Stimulated activated naive B cell treated with anti-CD40 and anti-IgM and Interleukin-4, amounts not matched to agents 10 μg/mL and 1 μg/mL and 100 μg/mL, for 72 hours (primary cell): ENCODE measurements around the gene FNDC11.
A peak's percentile ranks its signal among the peaks of the same experiment; 100 is the strongest.

Experiments used
- ATAC-seq, 2 donors: fragments of 150-1000 bp; cut with Tn5 transposase; replicated peaks; 2 replicates each; pipeline ENCODE4 v1.10.0; 2021; ENCODE audit warnings: moderate library complexity in 1 of 2
- DNase-seq: peaks from one replicate; pipeline ENCODE4 v3.0.0; 2021
- H3K27ac Mint-ChIP-seq: one replicate; pipeline ENCODE4 v1.8.0; 2022; ENCODE audit warnings: mild to moderate bottlenecking, mixed read lengths
- H3K27me3 Mint-ChIP-seq, 2 donors: one replicate each; pipeline ENCODE4 v1.8.0; 2022; ENCODE audit warnings: mixed read lengths in 2 of 2
- H3K36me3 Mint-ChIP-seq, 2 donors: one replicate each; pipeline ENCODE4 v1.8.0; 2022; ENCODE audit warnings: mixed read lengths in 2 of 2, mild to moderate bottlenecking in 1 of 2
- H3K4me1 Mint-ChIP-seq, 2 donors: one replicate each; pipeline ENCODE4 v1.8.0; 2022; ENCODE audit warnings: mixed read lengths in 2 of 2, mild to moderate bottlenecking in 1 of 2
- H3K4me3 Mint-ChIP-seq, 2 donors: one replicate each; pipeline ENCODE4 v1.8.0; 2022; ENCODE audit warnings: mild to moderate bottlenecking in 2 of 2, mixed read lengths in 2 of 2, moderate library complexity in 1 of 2
- H3K9me3 Mint-ChIP-seq, 2 donors: one replicate each; pipeline ENCODE4 v1.8.0; 2022; ENCODE audit warnings: mixed read lengths in 2 of 2, mild to moderate bottlenecking in 1 of 2

FNDC11 gene

DNA sequence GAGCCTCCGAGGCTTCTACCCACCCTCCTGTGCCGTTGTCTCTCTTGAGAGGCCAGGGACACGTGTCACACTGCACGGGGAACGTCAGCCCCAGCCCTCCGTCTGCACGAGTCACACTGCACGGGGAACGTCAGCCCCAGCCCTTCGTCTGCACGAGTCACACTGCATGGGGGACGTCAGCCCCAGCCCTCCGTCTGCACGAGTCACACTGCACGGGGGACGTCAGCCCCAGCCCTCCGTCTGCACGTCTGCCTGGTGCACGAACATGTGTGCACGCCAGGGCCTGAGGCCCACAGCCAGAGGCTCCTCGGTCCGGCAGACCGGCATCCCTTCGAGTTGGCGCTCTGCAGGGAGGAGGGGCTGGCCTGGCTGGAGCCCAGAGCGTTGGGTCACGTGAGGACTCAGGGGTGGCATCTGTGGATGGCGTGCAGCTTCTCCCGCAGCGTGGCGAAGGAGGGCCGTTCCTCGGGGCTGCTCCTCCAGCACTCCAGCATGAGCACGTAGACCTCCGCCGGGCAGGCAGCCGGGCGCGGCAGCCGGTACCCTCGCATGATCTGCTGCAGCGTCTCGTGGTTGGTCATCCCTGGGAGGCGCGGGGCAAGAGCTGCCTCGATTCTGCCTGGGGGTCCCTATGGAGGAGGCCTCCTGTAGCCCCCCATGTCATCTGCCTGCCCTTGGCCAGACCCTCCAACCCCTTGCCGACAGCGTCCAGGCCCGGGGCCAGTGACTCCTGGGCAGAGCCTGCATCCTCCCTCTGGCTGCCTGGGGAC, 13.4 kb upstream of the FNDC11 start:
- Mint-ChIP-seq H3K27ac (peak overlapping the region; percentile 62), H3K27me3 (no peaks in the 10 kb centered on the region), H3K9me3 (no peaks in the 10 kb centered on the region), H3K4me3 (no peak overlapping the region), H3K36me3 (no peaks in the 10 kb centered on the region), H3K4me1 (peaks cover 39 to 62% of the 10 kb centered on the region in 2 donors)
- DNase-seq (no peak), ATAC-seq (no peak)

DNA sequence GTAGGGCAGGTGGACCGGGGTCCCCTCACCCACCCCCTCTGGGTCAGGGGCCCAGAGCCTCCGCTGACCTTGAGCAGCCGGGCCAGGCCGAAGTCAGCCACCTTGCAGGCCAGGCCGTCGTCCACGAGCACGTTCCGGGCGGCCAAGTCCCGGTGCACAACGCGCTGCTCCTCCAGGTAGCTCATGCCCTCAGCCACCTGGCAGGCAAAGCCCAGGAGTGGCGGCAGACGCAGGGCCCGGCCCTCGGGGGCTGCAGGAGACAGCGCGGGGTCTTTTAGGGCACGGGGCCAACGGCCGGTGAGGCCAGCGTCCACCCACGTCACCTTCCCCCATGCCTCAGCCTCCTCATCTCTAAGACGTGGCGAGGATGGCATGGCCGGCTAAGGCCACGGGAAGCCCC, 12.6 kb upstream of the FNDC11 start:
- H3K4me1 Mint-ChIP-seq = peaks cover 36 to 66% of the 10 kb centered on the region in 2 donors
- no peaks in the 10 kb centered on the region for H3K36me3 Mint-ChIP-seq
- no peak overlapping the region for H3K27ac Mint-ChIP-seq
- DNase-seq (no peak), ATAC-seq (no peak)
- no peak overlapping the region for H3K4me3 Mint-ChIP-seq
- no peaks in the 10 kb centered on the region for H3K9me3 Mint-ChIP-seq
- no peaks in the 10 kb centered on the region for H3K27me3 Mint-ChIP-seq

DNA sequence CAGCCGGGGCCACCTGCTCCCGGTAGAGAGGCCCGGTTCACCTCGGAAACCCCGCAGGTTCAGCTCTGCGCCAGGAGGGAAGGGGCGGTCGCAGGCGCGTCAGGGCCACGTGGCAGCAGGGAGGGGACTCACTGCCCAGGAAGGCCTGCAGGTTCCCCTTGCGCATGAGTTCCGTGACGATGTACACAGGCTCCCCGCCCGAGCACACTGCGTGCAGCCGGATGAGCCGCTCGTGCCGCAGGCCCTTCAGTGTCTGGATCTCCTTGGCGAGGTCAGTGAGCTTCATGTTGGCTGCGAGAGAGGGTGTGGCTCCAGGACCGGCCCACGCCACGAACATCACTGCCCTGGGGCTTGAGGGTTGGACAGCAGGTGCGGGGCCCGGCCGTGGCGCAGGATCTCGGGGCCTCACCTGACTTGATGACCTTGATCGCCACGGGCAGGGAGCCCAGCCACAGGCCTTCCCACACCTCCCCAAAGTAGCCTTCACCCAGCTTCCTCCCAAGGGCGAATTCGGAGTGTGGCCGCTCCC, 11.9 kb upstream of the FNDC11 start:
- H3K36me3 Mint-ChIP-seq = no peaks in the 10 kb centered on the region
- DNase-seq (no peak), ATAC-seq (no peak)
- peak overlapping the region; percentile 21 to 46 for H3K4me3 Mint-ChIP-seq
- H3K9me3 Mint-ChIP-seq = no peaks in the 10 kb centered on the region
- H3K27me3 Mint-ChIP-seq = peaks cover 0 to 7% of the 10 kb centered on the region in 2 donors
- H3K4me1 Mint-ChIP-seq = peaks cover 36 to 66% of the 10 kb centered on the region in 2 donors
- no peak overlapping the region for H3K27ac Mint-ChIP-seq

DNA sequence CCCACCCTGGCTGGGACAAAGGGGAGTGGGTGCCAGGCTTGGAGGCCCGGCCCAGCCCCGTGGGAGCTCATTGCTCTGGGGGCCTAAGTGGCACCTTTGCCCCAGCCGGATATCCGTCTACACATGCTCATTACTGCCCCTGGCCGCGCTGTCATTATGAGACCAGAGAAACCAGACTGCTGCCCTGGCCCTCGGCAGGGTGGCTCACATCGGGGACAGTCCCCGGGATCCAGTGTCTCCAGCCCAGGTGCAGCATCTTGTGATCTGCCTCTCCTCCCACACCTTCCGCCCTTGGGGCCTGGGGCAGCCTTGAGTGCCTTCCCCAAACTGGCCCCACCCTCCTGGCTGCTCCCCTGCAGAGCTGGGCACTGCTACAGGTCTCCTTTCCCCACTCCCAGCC, 11.3 kb upstream of the FNDC11 start:
- ATAC-seq = peak; percentile 40 to 59

DNA sequence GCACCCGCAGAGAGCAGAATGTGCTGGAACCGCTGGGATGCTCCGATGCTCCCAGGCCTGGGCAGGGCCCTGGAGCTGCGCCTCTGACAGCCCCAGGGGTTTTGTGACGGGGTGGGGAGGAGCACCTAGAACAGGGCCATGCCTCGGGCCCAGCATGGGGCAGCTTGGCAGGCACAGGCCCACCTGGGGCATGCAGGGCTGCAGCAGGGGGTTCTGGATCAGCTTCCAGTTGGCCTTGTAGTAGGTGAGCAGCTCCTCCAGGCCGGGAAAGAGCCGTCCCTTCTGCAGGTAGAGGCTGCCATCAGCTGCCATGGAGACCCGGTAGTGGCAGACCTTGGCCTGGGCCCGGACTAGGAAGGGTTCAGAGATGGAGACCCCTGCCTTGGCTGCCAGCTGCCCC, 10.8 kb upstream of the FNDC11 start:
- no peaks in the 10 kb centered on the region for H3K9me3 Mint-ChIP-seq
- DNase-seq (no peak), ATAC-seq (peak; percentile 7 to 26)
- H3K4me1 Mint-ChIP-seq = peaks cover 30 to 57% of the 10 kb centered on the region in 2 donors
- H3K4me3 Mint-ChIP-seq = peak overlapping the region in 1 of 2 donors; percentile 37
- peak overlapping the region; percentile 70 for H3K27ac Mint-ChIP-seq
- H3K27me3 Mint-ChIP-seq = peaks cover 0 to 7% of the 10 kb centered on the region in 2 donors
- no peaks in the 10 kb centered on the region for H3K36me3 Mint-ChIP-seq

More for the DNA sequence above, 11.3 kb upstream of the FNDC11 start:
- peaks cover 32 to 61% of the 10 kb centered on the region in 2 donors for H3K4me1 Mint-ChIP-seq
- peaks cover 0 to 7% of the 10 kb centered on the region in 2 donors for H3K27me3 Mint-ChIP-seq
- peak; percentile 71 for DNase-seq
- no peaks in the 10 kb centered on the region for H3K9me3 Mint-ChIP-seq
- H3K4me3 Mint-ChIP-seq = peak overlapping the region in 1 of 2 donors; percentile 37
- peak overlapping the region; percentile 70 for H3K27ac Mint-ChIP-seq
- H3K36me3 Mint-ChIP-seq = no peaks in the 10 kb centered on the region

DNA sequence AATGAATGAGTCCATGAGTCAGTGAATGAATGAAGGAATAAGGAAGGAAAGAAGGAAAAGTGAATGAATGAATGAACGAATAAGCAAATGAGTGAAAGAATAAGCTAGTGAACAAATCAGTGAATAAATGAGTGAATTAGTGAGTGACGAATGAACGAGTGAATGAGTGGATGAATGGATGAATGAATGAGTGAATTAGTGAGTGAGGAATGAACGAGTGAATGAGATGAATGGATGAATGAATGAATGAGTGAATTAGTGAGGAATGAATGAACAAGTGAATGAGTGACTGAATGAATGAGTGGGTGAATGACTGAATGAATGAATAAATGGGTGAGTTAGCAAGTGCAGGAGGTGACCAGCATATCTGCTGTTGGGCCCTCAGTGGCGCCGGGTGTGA, 10.2 kb upstream of the FNDC11 start:
- no peak for ATAC-seq

DNA sequence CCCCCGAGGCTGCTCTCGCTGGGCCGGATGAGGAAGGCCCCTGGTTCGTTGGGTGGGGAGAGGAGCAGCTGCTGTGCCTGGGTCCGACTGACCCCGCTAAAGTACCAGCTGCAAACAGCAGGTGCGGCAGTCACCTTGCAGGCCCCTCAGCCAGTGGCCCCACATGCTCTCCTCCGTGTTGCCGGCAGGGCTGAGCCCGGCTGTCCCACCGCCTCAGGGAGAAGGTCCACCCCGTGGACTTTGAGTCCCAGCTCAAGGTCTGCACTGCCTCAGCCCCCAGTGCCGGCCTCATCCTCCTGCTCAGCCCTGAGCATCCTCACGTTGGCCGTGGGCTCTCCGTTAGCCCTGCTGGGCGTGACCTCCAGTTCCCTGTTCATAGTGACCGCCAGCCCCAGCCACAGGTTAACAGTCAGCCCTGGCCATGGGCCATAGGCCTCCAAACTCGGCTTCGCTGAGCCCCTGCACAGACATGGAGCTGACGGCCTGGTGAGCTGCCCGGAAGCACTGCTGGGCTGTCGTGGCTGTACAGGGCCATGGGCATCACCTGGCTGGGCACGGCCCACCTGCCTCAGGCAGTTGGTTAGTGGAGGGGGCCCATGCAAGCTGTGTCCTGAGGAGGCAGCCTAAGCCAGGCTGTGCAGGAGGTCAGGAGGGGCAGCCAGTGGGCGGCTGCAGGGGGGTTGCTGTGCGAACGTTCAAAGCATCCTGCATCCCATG, 9.6 kb upstream of the FNDC11 start:
- no peak for ATAC-seq
- H3K9me3 Mint-ChIP-seq = no peaks in the 10 kb centered on the region
- H3K4me3 Mint-ChIP-seq = no peak overlapping the region
- peaks cover 3 to 14% of the 10 kb centered on the region in 2 donors for H3K27me3 Mint-ChIP-seq
- no peaks in the 10 kb centered on the region for H3K36me3 Mint-ChIP-seq
- H3K4me1 Mint-ChIP-seq = peaks cover 31 to 48% of the 10 kb centered on the region in 2 donors
- no peak for DNase-seq
- H3K27ac Mint-ChIP-seq = no peak overlapping the region

More for the DNA sequence above, 10.2 kb upstream of the FNDC11 start:
- peaks cover 3 to 10% of the 10 kb centered on the region in 2 donors for H3K27me3 Mint-ChIP-seq
- no peak for DNase-seq
- no peaks in the 10 kb centered on the region for H3K36me3 Mint-ChIP-seq
- no peak overlapping the region for H3K27ac Mint-ChIP-seq
- no peaks in the 10 kb centered on the region for H3K9me3 Mint-ChIP-seq
- H3K4me3 Mint-ChIP-seq = no peak overlapping the region
- peaks cover 33 to 51% of the 10 kb centered on the region in 2 donors for H3K4me1 Mint-ChIP-seq

DNA sequence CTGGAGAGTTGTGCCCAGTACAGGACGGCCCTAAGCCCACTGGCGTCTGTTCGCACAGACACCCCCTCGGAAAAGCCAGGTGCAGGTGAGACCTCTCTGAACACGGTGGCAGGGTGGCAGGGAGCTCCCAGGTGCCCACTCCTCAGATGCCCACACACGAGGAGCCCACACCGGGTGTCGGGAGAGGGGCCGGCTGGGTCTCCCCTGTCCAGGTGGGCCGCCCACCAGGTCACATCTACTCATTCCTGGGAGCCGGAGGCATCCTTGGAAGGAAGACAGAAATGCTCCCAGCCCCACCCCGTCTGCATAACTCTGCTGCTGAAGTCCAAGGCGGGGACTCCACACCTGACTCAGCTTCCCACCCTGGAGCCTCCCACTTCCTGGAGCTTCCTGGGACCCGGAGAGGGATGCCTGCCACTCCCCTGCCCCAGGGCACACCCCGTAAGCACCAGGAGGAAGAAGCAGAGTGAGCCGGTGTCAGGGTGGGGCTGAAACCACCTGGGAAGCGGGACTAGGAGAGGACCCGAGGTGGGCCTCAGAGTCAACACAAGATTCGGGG, 8.9 kb upstream of the FNDC11 start:
- Mint-ChIP-seq H3K27me3 (peaks cover 5 to 21% of the 10 kb centered on the region in 2 donors), H3K27ac (no peak overlapping the region)

DNA sequence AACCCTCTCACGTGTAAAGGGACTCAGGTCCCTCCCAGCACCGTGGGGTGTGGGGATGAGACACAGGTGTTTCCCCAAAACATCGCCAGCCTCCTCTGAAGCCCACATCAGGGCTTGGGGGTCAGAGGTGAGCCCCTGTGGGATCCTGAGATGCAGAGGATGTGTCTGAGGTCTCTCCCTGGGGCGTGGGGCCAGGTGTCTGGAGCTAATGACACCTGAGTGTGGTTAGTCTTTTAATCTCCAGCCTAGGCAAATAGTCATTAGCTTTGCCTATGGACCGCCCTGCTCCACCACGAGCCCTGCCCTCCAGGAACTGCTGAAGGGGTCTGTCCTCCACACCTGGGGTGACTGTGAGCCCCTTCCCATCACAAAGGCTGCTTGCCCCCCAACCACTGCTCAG, 8.1 kb upstream of the FNDC11 start:
- DNase-seq (no peak), ATAC-seq (no peak)
- Mint-ChIP-seq H3K27me3 (peaks cover 7 to 24% of the 10 kb centered on the region in 2 donors), H3K36me3 (no peaks in the 10 kb centered on the region), H3K4me1 (peaks cover 31 to 50% of the 10 kb centered on the region in 2 donors), H3K9me3 (no peaks in the 10 kb centered on the region), H3K27ac (no peak overlapping the region), H3K4me3 (no peak overlapping the region)

More for the DNA sequence above, 8.9 kb upstream of the FNDC11 start:
- H3K4me3 Mint-ChIP-seq = no peak overlapping the region
- H3K4me1 Mint-ChIP-seq = peaks cover 33 to 52% of the 10 kb centered on the region in 2 donors
- no peak for ATAC-seq
- no peak for DNase-seq
- no peaks in the 10 kb centered on the region for H3K9me3 Mint-ChIP-seq
- H3K36me3 Mint-ChIP-seq = no peaks in the 10 kb centered on the region

DNA sequence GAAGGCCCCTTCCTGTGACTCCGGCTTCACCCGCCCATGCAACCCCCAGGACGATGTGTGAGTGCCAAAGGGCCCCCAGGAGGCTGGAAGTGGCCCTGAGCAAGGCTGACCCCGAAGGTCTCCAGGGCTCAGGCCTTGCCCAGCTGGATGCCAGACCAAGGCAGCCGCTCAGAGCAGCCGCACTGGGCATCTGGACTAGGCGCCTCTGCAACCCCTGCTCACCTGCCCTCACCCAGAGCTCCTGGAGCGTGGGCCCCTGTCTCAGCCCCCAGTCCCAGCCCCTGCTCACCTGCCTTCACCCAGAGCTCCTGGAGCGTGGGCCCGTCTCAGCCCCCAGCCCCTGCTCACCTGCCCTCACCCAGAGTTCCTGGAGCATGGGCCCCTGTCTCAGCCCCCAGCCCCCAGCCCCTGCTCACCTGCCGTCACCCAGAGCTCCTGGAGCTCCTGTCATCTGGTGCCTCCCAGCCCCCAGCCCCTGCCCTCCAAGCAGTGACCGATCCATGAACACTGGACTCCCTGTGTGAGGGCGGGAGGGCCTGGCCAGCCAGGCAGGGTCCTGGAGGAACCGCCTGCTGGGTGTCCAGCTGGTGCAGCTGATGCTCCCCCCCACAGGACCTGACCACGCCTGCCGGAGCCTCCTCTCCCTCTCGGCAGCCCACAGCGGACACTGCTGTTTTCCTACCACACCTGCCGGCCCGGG, 7.6 kb upstream of the FNDC11 start:
- no peak overlapping the region for H3K27ac Mint-ChIP-seq
- no peaks in the 10 kb centered on the region for H3K36me3 Mint-ChIP-seq
- peaks cover 7 to 24% of the 10 kb centered on the region in 2 donors for H3K27me3 Mint-ChIP-seq
- DNase-seq (no peak), ATAC-seq (no peak)
- H3K4me1 Mint-ChIP-seq = peaks cover 34 to 50% of the 10 kb centered on the region in 2 donors
- H3K9me3 Mint-ChIP-seq = no peaks in the 10 kb centered on the region
- no peak overlapping the region for H3K4me3 Mint-ChIP-seq

DNA sequence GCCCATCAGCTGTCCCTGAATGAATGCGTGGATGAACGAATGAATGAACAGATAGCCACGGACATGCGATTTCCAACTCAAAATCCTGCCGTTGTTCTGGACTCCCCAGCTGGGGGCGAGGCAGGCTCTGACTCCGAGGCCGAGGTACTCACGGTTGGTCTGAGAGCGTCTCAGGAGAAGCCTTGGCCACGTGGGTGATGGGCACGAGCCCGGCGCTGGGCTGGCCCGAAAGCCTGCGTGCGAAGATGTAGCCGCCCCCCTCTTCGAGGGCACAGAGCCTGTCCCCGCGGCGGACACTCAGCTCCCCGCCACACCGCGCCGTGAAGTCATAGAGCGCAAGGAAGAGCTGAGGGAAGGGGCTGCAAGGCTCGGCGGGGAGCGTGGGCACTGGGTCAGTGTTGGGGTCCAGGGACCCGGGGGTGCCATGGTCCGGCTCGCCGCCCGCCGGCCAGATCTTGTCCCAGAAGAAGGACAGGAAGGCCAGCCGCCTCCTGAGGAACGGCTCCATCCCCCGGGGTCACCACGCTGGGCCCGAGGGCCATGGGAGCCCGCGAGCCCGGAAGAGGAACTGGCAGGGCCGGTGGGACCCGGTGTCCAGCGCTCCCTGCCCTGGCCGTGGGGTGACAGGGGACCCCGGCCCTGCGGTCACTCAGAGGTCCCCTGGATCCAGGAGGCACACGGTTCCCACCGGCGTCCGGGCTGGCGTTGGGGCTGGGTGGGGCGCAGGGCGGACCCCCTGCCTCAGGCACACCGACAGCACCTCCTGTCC, 6.8 kb upstream of the FNDC11 start:
- H3K4me1 Mint-ChIP-seq = peaks cover 34 to 53% of the 10 kb centered on the region in 2 donors
- DNase-seq (no peak), ATAC-seq (no peak)
- peaks cover 7 to 24% of the 10 kb centered on the region in 2 donors for H3K27me3 Mint-ChIP-seq
- no peaks in the 10 kb centered on the region for H3K36me3 Mint-ChIP-seq
- H3K9me3 Mint-ChIP-seq = no peaks in the 10 kb centered on the region
- no peak overlapping the region for H3K27ac Mint-ChIP-seq
- H3K4me3 Mint-ChIP-seq = no peak overlapping the region

DNA sequence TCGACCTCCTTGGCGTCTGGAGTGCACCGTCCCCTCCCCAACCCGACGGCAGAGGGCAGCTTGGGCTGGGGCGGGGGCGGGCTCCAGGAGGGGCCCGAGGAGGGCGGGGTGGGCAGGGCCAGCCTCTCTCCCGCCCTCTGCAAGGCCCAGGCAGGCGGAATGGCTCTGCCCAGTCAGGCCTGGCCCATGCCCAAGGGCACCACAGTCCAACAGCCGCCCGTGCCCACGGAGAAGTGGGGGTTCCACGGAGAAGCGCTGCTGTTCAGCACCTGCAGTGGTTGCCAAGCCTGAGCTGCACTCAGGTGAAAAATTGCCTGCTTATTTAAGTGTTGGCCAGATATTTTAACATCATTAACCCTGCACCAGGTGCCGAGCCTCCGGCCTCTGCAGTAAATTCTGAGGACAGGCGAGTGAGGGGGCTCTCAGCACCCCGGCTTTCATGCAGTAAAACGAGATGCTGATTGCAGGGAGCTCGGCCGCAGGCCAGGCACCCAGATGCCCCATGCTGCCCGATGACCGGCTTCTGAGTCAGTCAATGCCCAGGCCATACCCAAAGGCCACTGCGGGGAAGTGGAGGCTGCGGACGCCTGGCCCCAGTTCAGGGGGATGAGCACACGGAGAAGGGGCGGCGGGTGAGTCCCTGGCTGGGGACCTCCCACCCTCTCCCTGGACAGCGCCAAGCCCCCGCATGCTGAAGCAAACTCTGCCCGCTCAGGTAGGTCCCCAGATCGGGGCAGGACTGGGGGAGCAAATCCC, 6.1 kb upstream of the FNDC11 start, which contains the start of gene SRMS:
SRMS (minus strand) TSS at position 25 of the 756 bp plus-strand sequence. CDS start 286 bp downstream, outside the sequence.
- peaks cover 7 to 24% of the 10 kb centered on the region in 2 donors for H3K27me3 Mint-ChIP-seq
- DNase-seq (no peak), ATAC-seq (no peak)
- H3K4me3 Mint-ChIP-seq = no peak within 1 kb of the TSS
- no peaks in the 10 kb centered on the region for H3K9me3 Mint-ChIP-seq
- H3K36me3 Mint-ChIP-seq = no peaks in the 10 kb centered on the region
- no peak within 1 kb of the TSS for H3K27ac Mint-ChIP-seq
- peaks cover 35 to 55% of the 10 kb centered on the region in 2 donors for H3K4me1 Mint-ChIP-seq

DNA sequence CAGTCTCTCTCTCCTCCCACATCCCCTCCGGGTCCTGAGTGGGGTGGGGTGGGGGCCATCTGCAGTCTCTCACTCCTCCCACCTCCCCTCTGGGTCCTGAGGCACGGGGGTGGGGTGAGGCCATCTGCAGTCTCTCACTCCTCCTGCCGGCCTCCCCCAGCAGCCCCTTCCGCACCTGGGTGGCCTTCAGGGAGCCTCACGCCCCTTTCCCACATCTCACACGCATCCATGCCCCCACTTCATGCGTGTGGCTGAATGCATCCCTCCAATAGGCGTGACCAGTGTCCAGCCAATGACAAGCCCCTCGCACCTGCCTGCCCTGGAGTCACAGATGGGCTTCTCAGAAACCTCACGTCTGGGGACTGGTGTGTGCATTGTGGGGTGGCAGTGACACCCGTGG, 5.4 kb upstream of the FNDC11 start:
- H3K4me1 Mint-ChIP-seq = peaks cover 33 to 58% of the 10 kb centered on the region in 2 donors

More for the DNA sequence above, 5.4 kb upstream of the FNDC11 start:
- no peaks in the 10 kb centered on the region for H3K9me3 Mint-ChIP-seq
- H3K4me3 Mint-ChIP-seq = no peak overlapping the region
- no peaks in the 10 kb centered on the region for H3K36me3 Mint-ChIP-seq
- ATAC-seq = no peak
- H3K27me3 Mint-ChIP-seq = peaks cover 7 to 24% of the 10 kb centered on the region in 2 donors
- H3K27ac Mint-ChIP-seq = peak overlapping the region; percentile 31
- DNase-seq = no peak
